GM20000 (cell line): ENCODE data around the gene ATP9B.

Experiments used
- DNase-seq: peaks from one replicate; pipeline ENCODE4 v3.0.0; 2012; ENCODE audit warnings: low spot score
- CTCF ChIP-seq: IDR thresholded peaks from 2 replicates; pipeline ENCODE4 v1.5.1; 2012; ENCODE audit warnings: mild to moderate bottlenecking, control low read depth; ENCODE audit errors: extremely low read depth, missing control alignments

Gene ATP9B

DNA sequence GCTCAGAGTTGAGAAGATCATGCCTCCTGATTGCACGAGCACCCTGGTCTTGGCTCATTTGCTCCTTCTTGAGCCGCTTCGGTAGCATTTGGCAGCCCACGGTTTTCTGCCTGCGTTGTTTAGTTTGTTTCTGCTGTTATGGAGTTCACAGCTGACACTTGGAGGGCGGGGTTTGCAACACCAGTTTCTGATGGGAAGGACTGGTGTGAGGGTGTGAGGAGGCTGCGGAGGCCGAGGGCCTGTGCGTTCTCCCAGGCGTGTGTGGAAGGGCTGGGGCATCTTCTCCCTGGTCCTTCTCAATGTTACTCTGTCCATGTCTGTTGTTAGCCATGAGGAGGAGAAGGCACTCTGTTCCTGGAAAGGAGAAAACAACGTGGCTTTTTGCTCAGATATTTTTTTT lies 349.4 kb downstream of the ATP9B start:
- no peak for TF ChIP-seq CTCF
- DNase-seq, result no peak

DNA sequence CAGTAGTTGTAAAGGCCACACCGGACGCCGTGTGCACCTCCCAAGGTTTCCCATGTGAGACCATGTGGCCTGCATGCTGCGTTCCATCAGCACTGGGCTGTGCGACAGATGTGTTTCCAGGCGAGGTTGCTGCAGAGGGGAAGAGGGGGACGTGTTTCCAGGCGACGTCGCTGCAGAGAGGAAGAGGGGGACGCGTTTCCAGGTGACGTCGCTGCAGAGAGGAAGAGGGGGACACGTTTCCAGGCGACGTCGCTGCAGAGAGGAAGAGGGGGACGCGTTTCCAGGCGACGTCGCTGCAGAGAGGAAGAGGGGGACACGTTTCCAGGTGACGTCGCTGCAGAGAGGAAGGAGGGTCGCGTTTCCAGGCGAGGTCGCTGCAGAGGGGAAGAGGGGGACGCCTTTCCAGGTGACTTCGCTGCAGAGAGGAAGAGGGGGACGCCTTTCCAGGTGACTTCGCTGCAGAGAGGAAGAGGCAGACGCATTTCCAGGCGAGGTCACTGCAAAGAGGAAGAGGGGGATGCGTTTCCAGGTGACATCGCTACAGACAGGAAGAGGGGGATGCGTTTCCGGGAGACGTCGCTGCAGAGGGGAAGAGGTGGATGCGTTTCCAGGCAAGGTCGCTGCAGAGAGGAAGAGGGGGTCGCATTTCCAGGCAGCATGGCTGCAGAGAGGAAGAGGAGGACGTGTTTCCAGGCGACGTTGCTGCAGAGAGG lies 351.0 kb downstream of the ATP9B start:
- DNase-seq, result no peak
- TF ChIP-seq CTCF, result no peak

DNA sequence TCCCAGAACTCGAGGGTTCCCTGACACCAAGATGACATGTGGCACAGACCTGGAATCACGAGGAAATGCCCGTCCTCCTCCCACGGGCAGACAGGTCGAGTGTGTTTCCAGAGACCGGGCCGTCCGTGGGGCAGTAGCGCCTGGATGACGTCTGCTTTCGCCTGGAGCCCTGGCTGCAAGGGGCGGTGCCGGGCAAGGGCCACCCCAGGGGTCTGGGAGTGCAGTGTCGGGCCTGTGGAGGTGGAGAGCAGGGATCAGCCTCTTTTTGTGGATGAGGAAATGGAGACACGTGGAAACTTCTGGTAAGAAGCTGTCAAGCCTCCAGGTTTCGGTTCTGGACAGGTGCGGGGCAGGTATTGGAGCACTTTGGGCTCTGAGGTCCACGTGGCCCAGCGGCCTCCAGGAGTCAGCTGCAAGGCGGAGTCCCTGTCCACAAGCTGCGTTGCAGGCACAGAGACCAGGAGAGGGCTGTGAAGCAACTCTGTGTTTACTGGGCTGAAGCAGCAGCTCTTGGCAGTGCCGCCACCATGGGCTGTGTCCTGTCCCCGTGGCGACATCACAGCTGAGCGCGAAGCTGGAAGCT lies 352.2 kb downstream of the ATP9B start:
- DNase-seq, result no peak
- no peak for TF ChIP-seq CTCF

DNA sequence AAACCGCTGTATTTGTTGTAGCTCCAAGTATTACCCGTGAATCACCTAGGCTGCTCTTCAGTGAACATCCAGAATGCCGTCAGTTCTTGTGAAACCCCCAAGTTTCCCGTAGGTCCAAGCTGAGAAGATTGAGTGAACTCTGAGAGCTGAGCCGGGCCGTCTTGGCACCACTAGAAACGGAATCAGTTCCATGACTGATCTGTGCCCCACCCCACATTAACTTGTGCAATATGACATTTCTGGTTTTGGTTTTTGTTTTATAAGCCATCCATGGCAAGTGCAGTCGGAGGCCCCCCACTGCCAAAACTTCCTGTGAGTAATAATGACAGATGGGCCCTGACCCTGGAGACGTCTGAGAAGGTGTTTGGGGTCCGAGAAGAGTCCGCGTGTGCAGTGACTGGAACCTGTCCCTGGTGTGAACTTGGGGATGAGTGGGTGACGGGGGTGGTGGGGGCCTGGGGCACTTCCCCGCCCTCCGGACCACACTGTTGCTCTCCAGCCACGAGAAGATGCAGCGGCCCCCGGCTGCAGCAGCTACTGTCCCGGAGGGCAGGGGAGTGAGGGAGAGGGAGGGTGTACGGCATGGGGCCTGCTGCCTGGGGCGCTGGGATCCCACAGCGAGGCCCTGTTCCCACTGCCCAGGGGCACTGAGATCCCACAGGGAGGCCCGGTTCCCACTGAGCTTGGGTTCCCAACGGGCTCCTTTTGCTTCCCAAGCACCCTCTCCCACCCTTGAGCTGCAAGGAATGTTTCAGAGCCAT lies 353.0 kb downstream of the ATP9B start:
- peak; percentile 75 for DNase-seq
- no peak for TF ChIP-seq CTCF

DNA sequence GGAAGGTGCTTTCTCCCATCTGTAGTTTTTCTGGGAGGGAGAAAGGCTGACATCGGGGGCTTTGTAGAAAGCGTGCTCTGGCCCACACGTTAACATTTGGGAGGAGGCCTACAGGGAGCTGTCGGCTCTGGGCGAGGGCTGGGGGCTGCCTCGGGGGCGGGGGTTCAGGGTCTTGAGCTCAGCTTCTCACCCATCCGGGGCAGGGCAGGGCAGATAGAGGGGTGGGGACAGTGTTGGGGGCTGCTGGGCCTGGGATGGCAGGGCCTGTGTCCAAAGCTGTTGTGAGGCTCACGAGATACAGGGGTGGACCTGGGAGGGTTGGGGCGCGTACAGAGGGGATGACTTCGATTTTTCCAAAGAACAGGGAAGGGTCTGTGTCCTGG lies 353.6 kb downstream of the ATP9B start:
- TF ChIP-seq CTCF, result no peak
- no peak for DNase-seq

DNA sequence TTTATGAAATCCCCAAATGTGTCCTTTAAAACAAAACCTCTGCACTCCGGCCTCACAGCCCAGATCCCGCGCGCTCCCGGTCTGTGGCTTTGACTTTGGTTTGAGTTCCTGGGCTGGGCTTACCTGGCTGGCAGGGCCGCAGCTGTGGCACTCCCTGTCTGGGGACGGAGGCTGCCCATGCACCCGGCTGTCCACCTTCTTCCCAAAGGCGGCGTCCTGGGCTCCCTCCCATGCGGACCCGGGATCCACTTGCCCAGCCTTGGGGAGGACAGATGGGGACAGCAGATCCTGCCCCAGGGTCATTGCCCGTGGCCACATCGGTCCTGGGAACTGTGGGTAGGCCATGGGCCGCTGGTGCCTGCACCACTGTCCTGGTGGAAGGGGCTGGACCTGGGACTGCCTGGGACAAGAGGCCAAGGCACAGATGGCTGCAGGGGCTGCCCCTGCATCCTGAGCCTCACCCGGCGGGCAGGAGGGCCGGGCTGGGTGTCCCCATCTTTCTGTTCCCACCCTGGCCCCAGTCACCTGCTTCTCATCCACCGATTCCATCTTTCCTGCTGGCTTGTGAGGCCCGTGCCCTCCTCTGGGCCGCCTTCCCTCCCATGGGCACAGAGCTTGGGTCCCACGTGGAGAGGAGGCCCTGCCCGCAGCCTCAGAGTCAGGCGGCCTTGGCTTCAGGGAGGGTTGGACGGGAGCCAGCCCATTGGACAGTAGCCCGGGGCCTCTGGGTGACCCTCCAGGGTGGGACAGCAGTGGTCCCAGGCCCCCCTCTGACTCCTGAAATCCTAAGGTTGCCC lies 354.2 kb downstream of the ATP9B start:
- DNase-seq, result no peak
- TF ChIP-seq CTCF, result no peak
